ENCODE data around the gene IFI27L1.
A peak's percentile ranks its signal among the peaks of the same experiment; 100 is the strongest.

IFI27L1 gene

GRCh38 chr14:94139006-94139405 is 57.9 kb downstream of the IFI27L1 start:
- DNase-seq = no peak

DNA sequence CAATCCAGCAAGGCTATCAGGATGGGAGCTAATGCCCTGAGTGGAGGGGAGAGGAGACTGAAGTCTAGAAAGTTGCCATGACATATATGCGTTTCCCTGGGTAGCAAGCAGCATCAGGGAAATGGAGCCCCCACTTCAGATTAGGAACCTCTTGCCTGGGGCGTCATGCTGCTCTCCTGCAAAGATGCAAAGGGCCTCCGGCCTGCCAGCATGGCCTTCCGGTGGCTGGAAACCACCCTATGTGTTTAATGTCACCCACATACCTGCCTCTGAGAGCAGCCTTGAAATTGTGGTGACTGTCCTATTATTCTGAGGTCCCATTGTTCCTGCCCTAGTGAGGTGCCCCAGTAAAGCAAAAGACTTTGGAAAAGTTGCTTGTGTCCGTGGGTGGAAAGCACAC is 58.3 kb downstream of the IFI27L1 start:
- no peak for DNase-seq

DNA sequence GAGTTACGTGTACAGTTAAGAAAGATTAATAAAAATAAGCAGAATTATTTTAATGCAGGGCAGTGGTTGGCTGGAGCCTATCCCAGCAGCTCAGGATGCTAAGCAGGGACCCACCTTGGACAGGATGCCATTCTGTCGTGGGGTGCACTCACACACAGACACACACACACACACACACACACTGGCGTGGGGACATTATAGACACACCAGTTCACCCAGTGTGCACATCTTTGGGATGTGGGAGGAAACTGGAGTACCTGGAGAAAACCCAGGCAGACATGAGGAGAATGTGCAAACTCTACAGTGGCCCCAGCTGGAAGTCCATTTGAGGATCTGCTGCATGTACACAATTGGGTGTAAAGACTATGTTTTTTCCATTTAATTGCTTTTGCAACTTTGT is 61.1 kb downstream of the IFI27L1 start:
- no peak for DNase-seq

GRCh38 chr14:94142836-94143235 is 61.7 kb downstream of the IFI27L1 start:
- DNase-seq = no peak

- DNase-seq = no peak
Measured at GRCh38 chr14:94143239-94143638, 62.1 kb downstream of the IFI27L1 start.

- no peak for DNase-seq
Measured at GRCh38 chr14:94143711-94144110, 62.6 kb downstream of the IFI27L1 start.

GRCh38 chr14:94144765-94145164 is 63.7 kb downstream of the IFI27L1 start:
- no peak for DNase-seq

DNA sequence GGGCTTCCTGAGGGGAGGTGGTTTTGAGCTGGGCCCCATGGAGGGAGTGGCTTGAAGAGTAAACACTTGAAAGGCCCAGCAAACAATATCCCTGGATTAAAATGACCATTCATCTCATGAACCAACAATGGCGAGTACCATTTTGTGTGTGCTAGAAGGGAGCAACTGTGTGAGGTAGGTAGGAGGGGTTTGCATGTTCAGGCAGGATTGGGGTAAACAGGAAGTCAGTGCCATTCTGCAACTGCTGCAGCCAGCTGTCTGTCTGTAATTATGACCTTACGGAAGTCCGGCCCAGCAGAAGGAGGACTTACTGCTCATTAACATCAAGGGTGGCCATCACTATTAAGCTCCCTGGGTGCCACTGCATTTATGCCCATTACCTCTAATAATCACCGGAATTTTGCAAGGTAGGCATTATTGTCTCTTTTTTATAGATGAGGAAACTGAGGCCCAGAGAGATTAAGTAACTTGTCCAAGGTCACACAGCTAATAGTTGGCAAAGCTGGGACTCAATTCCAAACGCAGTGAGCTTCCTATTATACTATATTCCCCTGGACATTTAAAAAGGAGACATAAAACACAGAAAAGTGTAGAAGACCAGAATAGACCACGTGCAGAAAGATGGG is 64.9 kb downstream of the IFI27L1 start:
- DNase-seq = peak; percentile 62

Measured in NCI-H2029 (cell line).